GM06990 (cell line): Measurements from ENCODE around the gene SKIDA1.

Experiments
- DNase-seq: peaks from one replicate; pipeline ENCODE4 v3.0.0-alpha.2; 2011; ENCODE audit not compliant: insufficient read length; ENCODE audit errors: extremely low read depth
- H3K27me3 ChIP-seq: replicated peaks from 2 replicates; pipeline ENCODE4 v1.6.0; 2011; ENCODE audit warnings: low read length; ENCODE audit not compliant: control insufficient read depth, insufficient read depth
- H3K36me3 ChIP-seq: 2 replicates; pipeline ENCODE4 v1.5.1; 2011; ENCODE audit warnings: low read length; ENCODE audit not compliant: control insufficient read depth, insufficient read depth
- H3K4me3 ChIP-seq: replicated peaks from 2 replicates; pipeline ENCODE4 v1.5.1; 2011; ENCODE audit warnings: low read depth, mild to moderate bottlenecking, control low read depth, low read length
- TF ChIP-seq, protein P1 (sequence below): IDR thresholded peaks from 2 replicates; pipeline ENCODE4 v1.5.1; 2011; ENCODE audit warnings: low read length, control low read depth, mild to moderate bottlenecking, inconsistent platforms; ENCODE audit not compliant: insufficient read depth, poor library complexity, severe bottlenecking

SKIDA1 gene

DNA sequence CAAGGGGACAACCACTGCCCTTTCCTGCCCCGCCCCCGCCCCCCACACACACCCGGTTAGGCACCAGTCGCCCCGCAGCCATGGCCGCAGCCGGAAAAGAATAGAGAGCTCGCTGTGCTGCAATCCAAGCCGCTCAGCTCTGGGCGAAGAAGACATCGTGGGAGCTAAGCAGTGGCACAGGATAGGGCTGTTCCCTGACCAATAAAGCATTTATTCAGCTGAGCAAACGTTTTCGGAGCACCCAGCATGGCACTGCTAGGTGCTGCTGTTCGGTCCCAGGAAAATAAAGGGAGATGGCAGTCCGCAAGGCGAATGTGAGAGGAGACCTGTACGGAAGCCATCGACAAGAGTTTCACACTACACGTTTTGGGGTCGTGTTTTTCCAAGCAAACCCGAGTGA lies 18.3 kb downstream of the SKIDA1 start:
- H3K4me3 ChIP-seq: no peak overlapping the region
- TF ChIP-seq, protein P1, sequence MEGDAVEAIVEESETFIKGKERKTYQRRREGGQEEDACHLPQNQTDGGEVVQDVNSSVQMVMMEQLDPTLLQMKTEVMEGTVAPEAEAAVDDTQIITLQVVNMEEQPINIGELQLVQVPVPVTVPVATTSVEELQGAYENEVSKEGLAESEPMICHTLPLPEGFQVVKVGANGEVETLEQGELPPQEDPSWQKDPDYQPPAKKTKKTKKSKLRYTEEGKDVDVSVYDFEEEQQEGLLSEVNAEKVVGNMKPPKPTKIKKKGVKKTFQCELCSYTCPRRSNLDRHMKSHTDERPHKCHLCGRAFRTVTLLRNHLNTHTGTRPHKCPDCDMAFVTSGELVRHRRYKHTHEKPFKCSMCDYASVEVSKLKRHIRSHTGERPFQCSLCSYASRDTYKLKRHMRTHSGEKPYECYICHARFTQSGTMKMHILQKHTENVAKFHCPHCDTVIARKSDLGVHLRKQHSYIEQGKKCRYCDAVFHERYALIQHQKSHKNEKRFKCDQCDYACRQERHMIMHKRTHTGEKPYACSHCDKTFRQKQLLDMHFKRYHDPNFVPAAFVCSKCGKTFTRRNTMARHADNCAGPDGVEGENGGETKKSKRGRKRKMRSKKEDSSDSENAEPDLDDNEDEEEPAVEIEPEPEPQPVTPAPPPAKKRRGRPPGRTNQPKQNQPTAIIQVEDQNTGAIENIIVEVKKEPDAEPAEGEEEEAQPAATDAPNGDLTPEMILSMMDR: no peak
- no peak for DNase-seq
- no peaks in the 10 kb centered on the region; the same call in 1 of the 2 replicates for H3K27me3 ChIP-seq
- no peaks in the 10 kb centered on the region for H3K36me3 ChIP-seq

DNA sequence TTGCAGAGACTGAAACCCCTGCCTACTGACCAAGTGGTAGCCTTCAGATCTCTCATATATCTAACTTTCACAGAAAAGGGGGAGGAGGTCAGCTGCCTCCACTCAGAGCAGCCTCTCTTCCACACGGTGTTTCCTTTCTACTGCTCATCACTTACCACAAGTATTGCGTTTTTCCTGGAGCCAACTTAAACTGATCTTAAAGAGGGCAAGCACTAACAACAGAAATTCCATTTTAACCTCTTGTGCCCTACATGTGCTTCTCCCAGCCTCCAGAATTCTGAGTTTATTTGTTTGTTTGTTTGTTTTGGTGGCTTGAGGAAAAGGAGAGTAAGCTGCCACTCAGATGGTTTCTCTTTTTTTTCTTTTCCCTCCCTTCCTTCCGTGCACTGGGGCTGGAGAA lies 19.1 kb downstream of the SKIDA1 start:
- no peak for DNase-seq
- Histone ChIP-seq H3K36me3 (no peaks in the 10 kb centered on the region), H3K4me3 (no peak overlapping the region), H3K27me3 (no peaks in the 10 kb centered on the region; the same call in 1 of the 2 replicates)
- TF ChIP-seq, protein P1: no peak

DNA sequence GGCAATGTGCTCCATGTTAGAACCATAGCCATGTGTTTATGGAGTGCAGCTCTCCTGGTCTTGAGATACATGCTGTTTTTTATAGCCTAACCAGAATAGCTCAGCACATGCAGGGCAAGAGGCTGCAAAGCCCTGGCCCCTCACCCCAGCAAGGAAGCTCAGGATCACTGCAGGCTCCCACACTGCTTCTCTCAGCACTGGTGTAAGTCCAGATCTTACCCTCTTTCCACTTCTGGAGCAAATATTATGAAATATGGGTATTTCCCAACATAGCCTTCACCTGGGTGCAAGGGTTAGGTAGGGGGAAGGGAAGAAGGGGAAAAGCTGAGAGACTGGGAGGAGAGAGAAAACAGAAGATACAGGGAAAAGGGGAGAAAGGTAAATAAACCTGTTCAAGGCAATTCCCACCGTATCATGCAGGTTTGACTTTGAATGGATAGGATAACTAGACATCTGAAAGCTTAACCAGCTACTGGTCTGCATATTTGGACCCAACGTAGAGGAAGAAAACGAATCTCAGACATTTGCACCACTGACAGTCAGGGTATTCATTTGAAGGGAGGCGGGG lies 19.7 kb downstream of the SKIDA1 start:
- Histone ChIP-seq H3K27me3 (no peaks in the 10 kb centered on the region; the same call in 1 of the 2 replicates), H3K36me3 (no peaks in the 10 kb centered on the region), H3K4me3 (no peak overlapping the region)
- TF ChIP-seq, protein P1: no peak
- no peak for DNase-seq

DNA sequence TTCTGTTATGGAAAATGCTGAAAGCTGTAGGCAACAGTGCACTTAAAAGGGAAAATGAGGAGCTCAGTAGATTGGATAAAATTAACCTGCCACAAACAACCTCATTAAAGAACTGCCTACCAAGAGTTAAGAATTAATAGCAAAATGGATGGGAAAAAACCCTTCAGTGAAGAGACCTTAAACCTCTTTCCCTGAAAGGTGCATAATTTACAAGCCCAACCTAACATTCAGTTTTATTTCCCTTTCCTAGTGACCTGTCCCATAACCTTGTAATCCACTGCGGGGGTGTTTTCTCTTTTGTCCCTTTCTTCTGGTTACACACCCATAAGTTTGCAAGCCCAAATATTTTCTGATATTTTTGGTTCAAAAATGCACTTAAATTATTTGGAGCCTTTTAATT lies 21.9 kb downstream of the SKIDA1 start:
- H3K4me3 ChIP-seq: no peak overlapping the region
- no peaks in the 10 kb centered on the region for H3K36me3 ChIP-seq
- TF ChIP-seq, protein P1: no peak
- no peak for DNase-seq
- no peaks in the 10 kb centered on the region for H3K27me3 ChIP-seq

DNA sequence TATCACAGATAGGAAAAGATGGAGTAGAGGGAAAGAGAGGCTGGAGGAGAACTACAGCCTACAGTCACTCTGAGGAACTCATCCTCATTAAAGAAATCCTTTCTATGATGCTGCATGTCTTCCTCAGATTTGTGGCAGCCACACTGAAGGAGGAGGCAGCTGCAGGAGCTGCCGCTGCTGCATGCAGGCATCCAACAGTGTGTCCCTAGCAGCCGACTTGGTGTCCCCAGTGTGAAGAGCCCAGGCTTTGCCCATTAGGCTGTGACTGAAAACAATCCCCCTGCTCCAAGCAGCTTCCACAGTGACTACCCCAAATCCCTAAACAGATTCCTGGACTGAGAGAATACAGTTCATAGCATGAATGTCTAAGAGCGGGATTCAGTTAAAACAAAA lies 23.1 kb downstream of the SKIDA1 start:
- Histone ChIP-seq H3K27me3 (no peaks in the 10 kb centered on the region; the same call in 1 of the 2 replicates), H3K36me3 (no peaks in the 10 kb centered on the region), H3K4me3 (no peak overlapping the region)
- no peak for DNase-seq
- TF ChIP-seq, protein P1: no peak

DNA sequence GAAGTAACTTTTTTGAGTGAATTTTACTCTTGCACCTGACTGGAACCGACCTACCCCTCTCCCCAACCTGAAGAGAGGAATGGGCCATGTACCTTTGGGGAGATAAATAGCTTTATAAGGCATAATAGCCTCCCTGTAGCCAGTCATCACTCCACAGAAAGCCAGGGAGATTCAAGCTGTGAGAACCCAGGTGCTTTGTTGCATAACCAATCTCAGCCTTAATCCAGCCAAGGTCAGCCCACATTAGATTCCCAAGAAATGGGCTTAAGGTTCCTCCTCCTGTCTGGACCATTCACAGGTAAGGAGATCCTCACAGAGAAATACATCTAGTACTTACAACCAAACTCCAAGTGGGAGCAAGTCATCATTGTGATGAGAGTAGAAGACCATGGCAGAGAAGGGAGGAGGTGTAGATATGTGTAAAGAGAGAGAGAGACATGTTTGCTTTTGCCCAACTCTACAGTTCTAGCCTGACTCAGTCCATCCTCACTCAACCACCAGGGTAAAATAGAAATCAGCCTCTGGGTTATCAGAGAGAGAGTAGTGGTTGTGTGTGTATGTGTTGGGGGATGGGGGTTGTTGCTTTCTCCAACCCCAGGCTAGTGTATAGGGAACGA lies 23.6 kb downstream of the SKIDA1 start:
- no peak for DNase-seq
- Histone ChIP-seq H3K27me3 (no peaks in the 10 kb centered on the region; the same call in none of the 2 replicates), H3K4me3 (no peak overlapping the region), H3K36me3 (no peaks in the 10 kb centered on the region)
- TF ChIP-seq, protein P1: no peak
